WTC11 (cell line): Measurements from ENCODE around the gene ATG7.

ENCODE experiments used
- ATF1 ChIP-seq: sonication (generic); formaldehyde crosslinking; IDR thresholded peaks from 2 replicates; pipeline ENCODE4 v1.8.1; 2023; ENCODE audit warnings: mild to moderate bottlenecking, moderate library complexity, missing genetic modification reagents
- CTCF ChIP-seq: fragments of 200-600 bp; IDR thresholded peaks from 2 replicates; pipeline ENCODE4 v1.8.0; 2022; ENCODE audit warnings: antibody characterized with exemption
- E2F4 ChIP-seq: sonication (generic); formaldehyde crosslinking; IDR thresholded peaks from 2 replicates; pipeline ENCODE4 v1.8.1; 2022; ENCODE audit warnings: low read depth, mild to moderate bottlenecking, moderate library complexity, missing genetic modification reagents, borderline replicate concordance
- FOXJ3 ChIP-seq: sonication (generic); formaldehyde crosslinking; IDR thresholded peaks from 2 replicates; pipeline ENCODE4 v1.9.0; 2021; ENCODE audit warnings: missing genetic modification reagents, mild to moderate bottlenecking, borderline replicate concordance
- HMGXB4 ChIP-seq: sonication (generic); formaldehyde crosslinking; IDR thresholded peaks from 2 replicates; pipeline ENCODE4 v1.8.1; 2023; ENCODE audit warnings: mild to moderate bottlenecking, moderate library complexity, missing genetic modification reagents
- IRF1 ChIP-seq: sonication (generic); formaldehyde crosslinking; IDR thresholded peaks from 2 replicates; pipeline ENCODE4 v1.8.0; 2023; ENCODE audit warnings: missing genetic modification reagents
- JUN ChIP-seq: sonication (generic); formaldehyde crosslinking; IDR thresholded peaks from 2 replicates; pipeline ENCODE4 v1.8.0; 2023; ENCODE audit warnings: mild to moderate bottlenecking, missing genetic modification reagents
- MAX ChIP-seq: sonication (generic); formaldehyde crosslinking; IDR thresholded peaks from 2 replicates; pipeline ENCODE4 v1.8.0; 2022; ENCODE audit warnings: mild to moderate bottlenecking, missing genetic modification reagents
- MXD4 ChIP-seq: fragments of 250-450 bp; sonication (Bioruptor Pico); IDR thresholded peaks from 2 replicates; pipeline ENCODE4 v1.8.0; 2021; ENCODE audit warnings: mild to moderate bottlenecking, moderate library complexity, borderline replicate concordance
- NFYB ChIP-seq: sonication (generic); formaldehyde crosslinking; conservative IDR thresholded peaks from 2 replicates; pipeline ENCODE4 v1.8.0; 2022; ENCODE audit warnings: low read depth, missing genetic modification reagents
- TEAD4 ChIP-seq: sonication (generic); formaldehyde crosslinking; IDR thresholded peaks from 2 replicates; pipeline ENCODE4 v1.8.0; 2022; ENCODE audit warnings: mild to moderate bottlenecking, missing genetic modification reagents
- USF2 ChIP-seq: sonication (generic); formaldehyde crosslinking; IDR thresholded peaks from 2 replicates; pipeline ENCODE4 v1.8.1; 2023; ENCODE audit warnings: mild to moderate bottlenecking, missing genetic modification reagents, moderate library complexity
- ZBTB21 ChIP-seq: sonication (generic); formaldehyde crosslinking; IDR thresholded peaks from 2 replicates; pipeline ENCODE4 v1.8.1; 2023; ENCODE audit warnings: mild to moderate bottlenecking, missing genetic modification reagents, borderline replicate concordance
- ZNF281 ChIP-seq: sonication (generic); formaldehyde crosslinking; IDR thresholded peaks from 2 replicates; pipeline ENCODE4 v1.8.0; 2023; ENCODE audit warnings: mild to moderate bottlenecking, missing genetic modification reagents

GRCh38 chr3:11534793-11535101, 262.6 kb downstream of the ATG7 start:
- no peak for TF ChIP-seq CTCF
- no peak for TF ChIP-seq NFYB
- TF ChIP-seq E2F4 (CRISPR knock-in tag): no peak
- no peak for TF ChIP-seq MXD4 (CRISPR knock-in tag)
- no peak for TF ChIP-seq IRF1 (CRISPR knock-in tag)
- no peak for TF ChIP-seq ATF1 (CRISPR knock-in tag)
- no peak for TF ChIP-seq MAX (CRISPR knock-in tag)
- no peak for TF ChIP-seq FOXJ3 (CRISPR knock-in tag)
- no peak for TF ChIP-seq ZNF281 (CRISPR knock-in tag)
- no peak for TF ChIP-seq TEAD4 (CRISPR knock-in tag)
- no peak for TF ChIP-seq ZBTB21 (CRISPR knock-in tag)
- no peak for TF ChIP-seq HMGXB4 (CRISPR knock-in tag)
- no peak for TF ChIP-seq JUN (CRISPR knock-in tag)
- TF ChIP-seq USF2 (CRISPR knock-in tag): no peak
